ENCODE results near the gene LEUTX. TPM values are rescaled to one million over a fixed set of nuclear protein-coding genes. Genes with fewer than 3 reads are reported as not detected.

Gene LEUTX
- total RNA-seq, 2 donors from 2014 or later = not detected

DNA sequence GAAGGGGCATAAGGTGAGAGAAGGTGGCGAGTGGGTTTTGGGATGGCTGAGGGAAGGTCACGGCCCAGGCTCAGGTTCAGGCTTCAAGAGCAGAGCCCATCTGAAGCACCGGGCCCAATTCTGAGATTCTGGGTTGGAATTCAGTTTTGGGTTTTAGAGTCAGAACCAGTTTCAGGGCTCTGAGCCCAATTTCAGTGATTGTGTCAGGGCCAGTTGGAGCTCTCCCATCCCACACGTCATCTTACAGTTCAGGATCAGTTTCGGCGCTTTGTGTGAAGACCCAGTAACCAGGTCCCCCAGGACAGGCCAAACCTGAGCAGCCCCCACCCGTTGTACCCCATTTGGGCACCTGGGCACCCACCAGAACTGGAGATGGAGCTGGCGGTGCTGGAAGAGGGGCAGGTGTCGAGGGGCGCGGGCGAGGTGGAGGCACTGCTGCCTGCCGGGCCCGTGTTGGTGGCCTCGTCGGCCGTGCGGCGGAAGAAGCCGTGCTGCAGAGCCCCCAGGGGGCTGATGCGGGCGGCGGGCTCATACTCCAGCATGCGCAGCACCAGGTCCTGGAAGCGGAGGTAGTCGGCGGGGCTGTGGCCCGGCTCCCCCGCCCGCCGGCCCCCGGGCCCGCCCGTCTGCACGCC lies 47.8 kb downstream of the LEUTX start:
- Histone ChIP-seq H3K27ac (no peak overlapping the region), H3K9me3 (no peaks in the 10 kb centered on the region), H3K27me3 (no peaks in the 10 kb centered on the region), H3K4me1 (peaks cover 0 to 16% of the 10 kb centered on the region in 2 donors), H3K4me3 (no peak overlapping the region), H3K36me3 (peaks cover 50% of the 10 kb centered on the region)
- no peak for DNase-seq (ENCODE audit: low spot score)
- TF ChIP-seq, protein P1, sequence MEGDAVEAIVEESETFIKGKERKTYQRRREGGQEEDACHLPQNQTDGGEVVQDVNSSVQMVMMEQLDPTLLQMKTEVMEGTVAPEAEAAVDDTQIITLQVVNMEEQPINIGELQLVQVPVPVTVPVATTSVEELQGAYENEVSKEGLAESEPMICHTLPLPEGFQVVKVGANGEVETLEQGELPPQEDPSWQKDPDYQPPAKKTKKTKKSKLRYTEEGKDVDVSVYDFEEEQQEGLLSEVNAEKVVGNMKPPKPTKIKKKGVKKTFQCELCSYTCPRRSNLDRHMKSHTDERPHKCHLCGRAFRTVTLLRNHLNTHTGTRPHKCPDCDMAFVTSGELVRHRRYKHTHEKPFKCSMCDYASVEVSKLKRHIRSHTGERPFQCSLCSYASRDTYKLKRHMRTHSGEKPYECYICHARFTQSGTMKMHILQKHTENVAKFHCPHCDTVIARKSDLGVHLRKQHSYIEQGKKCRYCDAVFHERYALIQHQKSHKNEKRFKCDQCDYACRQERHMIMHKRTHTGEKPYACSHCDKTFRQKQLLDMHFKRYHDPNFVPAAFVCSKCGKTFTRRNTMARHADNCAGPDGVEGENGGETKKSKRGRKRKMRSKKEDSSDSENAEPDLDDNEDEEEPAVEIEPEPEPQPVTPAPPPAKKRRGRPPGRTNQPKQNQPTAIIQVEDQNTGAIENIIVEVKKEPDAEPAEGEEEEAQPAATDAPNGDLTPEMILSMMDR (IDR thresholded peaks at IDR 0.05) = no peak

DNA sequence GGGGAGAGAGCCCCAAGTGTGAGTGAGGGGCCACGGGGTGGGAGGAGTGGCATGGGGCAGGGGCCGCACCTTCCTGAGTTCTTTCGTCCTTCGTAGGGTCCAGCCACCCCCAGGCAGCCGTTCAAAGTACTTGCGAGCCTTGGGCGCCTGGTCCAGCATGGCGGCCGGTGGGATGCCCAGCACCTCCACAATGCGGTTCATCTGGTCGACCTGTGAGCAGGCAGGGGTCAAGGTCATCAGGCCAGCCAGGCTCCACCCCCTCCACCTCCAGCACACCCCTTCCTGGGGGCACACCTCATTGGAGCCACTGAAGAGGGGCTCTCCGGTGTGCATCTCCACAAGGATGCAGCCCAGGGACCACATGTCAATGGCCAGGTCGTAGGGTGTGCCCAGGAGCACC lies 48.6 kb downstream of the LEUTX start:
- no peak for DNase-seq (ENCODE audit: low spot score)
- Histone ChIP-seq H3K27ac (no peak overlapping the region), H3K9me3 (no peaks in the 10 kb centered on the region), H3K36me3 (peaks cover 50% of the 10 kb centered on the region), H3K4me3 (no peak overlapping the region), H3K27me3 (no peaks in the 10 kb centered on the region), H3K4me1 (peaks cover 0 to 19% of the 10 kb centered on the region in 2 donors)
- TF ChIP-seq, protein P1 (IDR thresholded peaks at IDR 0.05) = no peak

- no peak for DNase-seq (ENCODE audit: low spot score)
Measured at GRCh38 chr19:39828015-39828653, 49.5 kb downstream of the LEUTX start.

DNA sequence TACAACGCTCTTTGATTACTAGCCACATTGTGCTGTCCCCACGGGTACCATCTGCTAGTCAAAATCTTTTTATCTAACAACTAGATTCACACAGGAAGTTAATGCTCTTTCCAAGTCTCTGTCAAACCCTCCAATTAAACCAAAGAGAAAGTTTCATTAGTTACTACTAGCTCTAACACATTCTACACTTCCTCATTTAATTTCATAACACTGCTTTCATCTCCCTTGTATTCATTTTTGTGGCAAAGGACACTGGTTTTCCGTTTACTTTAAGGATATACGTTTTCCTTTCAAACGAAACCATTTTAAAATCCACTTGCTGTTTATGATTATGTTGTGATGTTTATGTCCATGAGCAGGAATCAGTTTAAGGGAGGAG lies 50.0 kb downstream of the LEUTX start:
- H3K4me1 ChIP-seq = peaks cover 0 to 25% of the 10 kb centered on the region in 2 donors
- H3K36me3 ChIP-seq = peaks cover 50% of the 10 kb centered on the region
- H3K27ac ChIP-seq = no peak overlapping the region

More at GRCh38 chr19:39828015-39828653, 49.5 kb downstream of the LEUTX start:
- Histone ChIP-seq H3K4me1 (peaks cover 0 to 28% of the 10 kb centered on the region in 2 donors), H3K36me3 (peaks cover 50% of the 10 kb centered on the region), H3K27ac (no peak overlapping the region), H3K9me3 (no peaks in the 10 kb centered on the region), H3K4me3 (no peak overlapping the region), H3K27me3 (no peaks in the 10 kb centered on the region)
- TF ChIP-seq, protein P1 (IDR thresholded peaks at IDR 0.05) = no peak

DNA sequence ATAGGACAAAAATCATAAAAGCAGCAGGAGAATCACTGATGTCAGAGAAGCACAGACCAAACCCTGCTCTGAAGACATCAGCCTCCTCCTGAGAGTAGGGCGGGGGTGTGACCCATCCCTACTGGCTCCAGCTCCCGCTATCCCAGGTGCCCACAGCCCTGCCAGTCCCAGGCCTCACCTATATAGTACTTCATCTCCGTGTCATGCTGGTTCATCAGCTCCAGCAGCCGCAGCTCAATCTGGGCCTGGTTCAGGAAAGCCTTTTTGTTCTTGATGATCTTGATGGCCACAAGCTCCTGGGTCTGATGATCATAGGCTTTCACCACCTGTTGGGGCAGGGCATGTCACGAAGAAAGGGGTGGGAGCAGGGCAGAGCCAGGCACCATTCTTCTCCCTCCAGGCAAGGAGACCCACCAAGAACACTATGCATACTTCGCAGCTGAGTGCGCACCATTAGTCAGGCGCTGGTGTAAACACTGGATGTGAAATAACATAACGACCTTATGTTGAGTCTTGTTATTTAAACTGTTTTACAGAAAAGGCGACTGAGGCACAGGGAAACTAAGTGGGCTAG lies 51.1 kb downstream of the LEUTX start:
- TF ChIP-seq, protein P1 (IDR thresholded peaks at IDR 0.05) = no peak
- no peak overlapping the region for H3K4me3 ChIP-seq
- no peaks in the 10 kb centered on the region for H3K9me3 ChIP-seq
- no peak overlapping the region for H3K27ac ChIP-seq
- H3K36me3 ChIP-seq = peaks cover 55% of the 10 kb centered on the region
- H3K4me1 ChIP-seq = peaks cover 0 to 24% of the 10 kb centered on the region in 2 donors
- no peak for DNase-seq (ENCODE audit: low spot score)
- H3K27me3 ChIP-seq = no peaks in the 10 kb centered on the region

More for the DNA sequence above, 50.0 kb downstream of the LEUTX start:
- no peaks in the 10 kb centered on the region for H3K27me3 ChIP-seq
- TF ChIP-seq, protein P1 (IDR thresholded peaks at IDR 0.05) = no peak
- DNase-seq (ENCODE audit: low spot score) = no peak
- H3K9me3 ChIP-seq = no peaks in the 10 kb centered on the region
- H3K4me3 ChIP-seq = no peak overlapping the region

All from right atrium auricular region (tissue), 2 donors.